ENCODE measurements around the gene CXXC5. TPM values are rescaled to one million over a fixed set of nuclear protein-coding genes. Genes with fewer than 3 reads are reported as not detected.

The CXXC5 gene
- total RNA-seq, 1 donor from 2014 or later, result 167 TPM

DNA sequence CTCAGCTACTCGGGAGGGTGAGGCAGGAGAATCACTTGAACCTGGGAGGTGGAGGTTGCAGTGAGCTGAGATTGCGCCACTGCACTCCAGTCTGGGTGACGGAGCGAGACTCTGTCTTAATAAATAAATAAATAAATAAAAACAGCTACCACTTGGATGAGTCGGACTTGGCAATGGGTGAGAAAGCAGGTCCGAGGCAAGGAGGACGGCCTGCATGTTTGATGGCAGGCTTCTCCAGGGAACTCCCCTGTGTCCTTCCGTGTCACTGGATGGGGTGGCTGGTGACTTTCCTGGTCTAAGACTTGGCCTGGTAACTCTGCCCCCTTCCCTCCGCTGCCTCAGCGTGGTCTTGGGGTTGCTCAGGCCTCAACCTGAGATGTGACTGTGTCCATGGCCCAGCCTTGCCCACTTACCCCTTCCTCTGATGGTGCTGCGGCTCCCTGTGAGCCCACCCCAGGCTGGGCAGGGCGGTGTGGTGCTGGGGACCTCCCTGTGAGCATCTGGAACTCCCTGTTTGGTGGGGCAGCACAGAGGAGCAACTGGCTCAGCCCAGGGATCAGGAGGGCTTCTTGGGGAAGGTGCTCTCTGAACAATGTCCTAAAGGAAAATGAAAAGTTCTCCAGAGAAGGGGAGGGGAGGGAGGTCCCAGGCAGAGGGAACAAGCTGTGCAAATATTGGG, 85.0 kb downstream of the CXXC5 start:
- no peak for DNase-seq (ENCODE audit: low read depth)
- H3K4me3 ChIP-seq (ENCODE audit: low read depth, low read length), result no peak overlapping the region
- H3K27me3 ChIP-seq (ENCODE audit: control insufficient read depth, insufficient read depth, low read length), result no peaks in the 10 kb centered on the region
- TF ChIP-seq, protein P1, sequence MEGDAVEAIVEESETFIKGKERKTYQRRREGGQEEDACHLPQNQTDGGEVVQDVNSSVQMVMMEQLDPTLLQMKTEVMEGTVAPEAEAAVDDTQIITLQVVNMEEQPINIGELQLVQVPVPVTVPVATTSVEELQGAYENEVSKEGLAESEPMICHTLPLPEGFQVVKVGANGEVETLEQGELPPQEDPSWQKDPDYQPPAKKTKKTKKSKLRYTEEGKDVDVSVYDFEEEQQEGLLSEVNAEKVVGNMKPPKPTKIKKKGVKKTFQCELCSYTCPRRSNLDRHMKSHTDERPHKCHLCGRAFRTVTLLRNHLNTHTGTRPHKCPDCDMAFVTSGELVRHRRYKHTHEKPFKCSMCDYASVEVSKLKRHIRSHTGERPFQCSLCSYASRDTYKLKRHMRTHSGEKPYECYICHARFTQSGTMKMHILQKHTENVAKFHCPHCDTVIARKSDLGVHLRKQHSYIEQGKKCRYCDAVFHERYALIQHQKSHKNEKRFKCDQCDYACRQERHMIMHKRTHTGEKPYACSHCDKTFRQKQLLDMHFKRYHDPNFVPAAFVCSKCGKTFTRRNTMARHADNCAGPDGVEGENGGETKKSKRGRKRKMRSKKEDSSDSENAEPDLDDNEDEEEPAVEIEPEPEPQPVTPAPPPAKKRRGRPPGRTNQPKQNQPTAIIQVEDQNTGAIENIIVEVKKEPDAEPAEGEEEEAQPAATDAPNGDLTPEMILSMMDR (IDR thresholded peaks at IDR 0.05; ENCODE audit: insufficient read depth, low read length, poor library complexity, severe bottlenecking), result no peak
- no peaks in the 10 kb centered on the region for H3K36me3 ChIP-seq (ENCODE audit: control insufficient read depth, insufficient read depth, low read length)

Other genes with a start within 250 kb of the CXXC5 start
- 7.7 and 8.8 TPM in 2 replicates for gene SPATA24, start 244.3 kb upstream of the CXXC5 start, total RNA-seq
- 8.1 and 14.2 TPM in 2 replicates for gene DNAJC18, start 208.8 kb upstream of the CXXC5 start, total RNA-seq
- not detected in 2 replicates for gene ECSCR, start 185.6 kb upstream of the CXXC5 start, total RNA-seq
- gene SMIM33, start 177.3 kb upstream of the CXXC5 start, total RNA-seq, result not detected in 2 replicates
- 15.5 and 17.5 TPM in 2 replicates for gene STING1, start 165.6 kb upstream of the CXXC5 start, total RNA-seq
- 120 and 127 TPM in 2 replicates for gene UBE2D2, start 87.0 kb upstream of the CXXC5 start, total RNA-seq
- gene PSD2, start 147.5 kb downstream of the CXXC5 start, total RNA-seq, result 0.13 and 0.41 TPM in 2 replicates

Measured in kidney epithelial cell (primary cell).